GM19193 (cell line): ENCODE data around the gene SSTR5.

Experiments used
- POLR2A ChIP-seq: IDR thresholded peaks from 4 replicates; pipeline ENCODE4 v1.6.1; 2011; ENCODE audit not compliant: insufficient read depth, insufficient read length; ENCODE audit errors: extremely low read depth

SSTR5 gene

DNA sequence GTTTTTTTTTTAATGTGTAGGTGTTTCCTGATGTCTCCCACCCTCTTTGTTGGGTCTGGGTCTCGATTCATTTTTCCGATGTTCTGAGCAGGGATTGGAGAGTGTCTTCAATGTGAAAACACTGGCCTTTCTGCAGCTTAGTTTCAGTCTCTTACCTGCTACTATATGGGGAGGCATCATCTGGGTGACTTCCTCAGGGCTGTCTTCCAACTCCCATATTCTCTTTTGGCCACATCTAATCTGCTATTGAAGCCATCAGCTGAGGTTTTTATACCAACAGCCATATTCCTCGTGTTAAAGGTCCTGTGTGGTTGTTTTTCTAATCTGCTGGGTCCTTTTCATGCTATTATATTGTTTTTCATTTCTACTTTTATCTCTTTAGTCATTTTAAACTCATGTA lies 13.2 kb upstream of the SSTR5 start:
- no peak for TF ChIP-seq POLR2A

GRCh38 chr16:1060416-1061340 lies 11.9 kb upstream of the SSTR5 start:
- no peak for TF ChIP-seq POLR2A

DNA sequence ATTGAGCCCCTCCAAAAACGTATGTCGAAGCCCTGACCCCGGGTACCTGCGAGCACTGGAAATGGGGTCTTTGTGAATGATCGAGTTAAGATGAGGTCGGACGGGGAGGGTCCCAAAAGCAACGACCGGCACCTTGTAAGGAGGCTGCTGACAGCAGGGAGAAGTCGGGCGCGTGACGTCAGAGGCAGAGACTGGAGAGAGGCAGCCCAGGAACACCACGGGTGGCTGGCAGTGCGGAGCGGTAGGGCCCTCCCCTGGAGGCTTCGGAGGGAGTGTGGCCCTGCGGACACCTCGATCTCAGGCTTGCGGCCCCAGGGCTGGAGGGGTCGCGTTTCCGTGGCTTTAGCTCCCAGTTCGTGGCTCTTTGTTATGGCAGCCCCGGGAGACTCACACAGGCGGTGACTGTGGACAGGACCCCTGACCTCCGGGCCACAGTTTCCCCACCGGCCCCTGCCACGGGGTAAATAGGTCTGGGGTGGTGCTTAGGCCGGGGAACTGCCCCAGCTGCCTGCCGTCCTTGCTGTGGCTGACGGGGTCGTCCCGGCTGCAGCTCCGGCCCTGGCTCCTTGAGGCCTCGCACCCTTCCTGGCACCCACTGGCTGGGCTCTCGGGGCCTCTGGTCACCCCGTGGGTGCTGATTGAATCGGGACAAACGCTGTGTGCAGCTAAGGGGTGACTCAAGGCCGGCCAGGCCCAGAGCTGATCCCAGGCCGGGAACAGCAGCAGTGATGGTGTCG lies 10.6 kb upstream of the SSTR5 start:
- TF ChIP-seq POLR2A: no peak

GRCh38 chr16:1062895-1063294 lies 9.7 kb upstream of the SSTR5 start:
- TF ChIP-seq POLR2A: no peak

DNA sequence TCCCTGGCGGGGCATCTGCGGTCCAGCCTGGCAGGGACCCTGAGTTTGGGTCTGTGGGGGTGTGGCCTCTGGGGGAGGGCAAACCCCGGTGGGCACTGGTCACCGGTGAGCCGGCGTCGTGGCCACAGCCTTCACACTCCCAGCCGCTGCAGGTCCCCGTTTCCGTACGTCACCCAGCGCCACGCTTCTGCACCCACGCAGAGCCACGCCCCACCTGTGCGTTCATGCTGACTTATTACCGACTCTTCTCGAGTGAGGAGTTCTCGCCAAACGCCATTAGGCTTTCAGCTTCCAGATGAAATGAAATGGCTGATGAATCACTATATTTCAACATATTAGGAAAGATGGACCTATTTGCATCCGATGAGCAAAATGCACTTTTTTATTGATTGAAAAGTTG lies 8.8 kb upstream of the SSTR5 start:
- TF ChIP-seq POLR2A: no peak

GRCh38 chr16:1065469-1066128 lies 6.9 kb upstream of the SSTR5 start:
- TF ChIP-seq POLR2A: no peak

DNA sequence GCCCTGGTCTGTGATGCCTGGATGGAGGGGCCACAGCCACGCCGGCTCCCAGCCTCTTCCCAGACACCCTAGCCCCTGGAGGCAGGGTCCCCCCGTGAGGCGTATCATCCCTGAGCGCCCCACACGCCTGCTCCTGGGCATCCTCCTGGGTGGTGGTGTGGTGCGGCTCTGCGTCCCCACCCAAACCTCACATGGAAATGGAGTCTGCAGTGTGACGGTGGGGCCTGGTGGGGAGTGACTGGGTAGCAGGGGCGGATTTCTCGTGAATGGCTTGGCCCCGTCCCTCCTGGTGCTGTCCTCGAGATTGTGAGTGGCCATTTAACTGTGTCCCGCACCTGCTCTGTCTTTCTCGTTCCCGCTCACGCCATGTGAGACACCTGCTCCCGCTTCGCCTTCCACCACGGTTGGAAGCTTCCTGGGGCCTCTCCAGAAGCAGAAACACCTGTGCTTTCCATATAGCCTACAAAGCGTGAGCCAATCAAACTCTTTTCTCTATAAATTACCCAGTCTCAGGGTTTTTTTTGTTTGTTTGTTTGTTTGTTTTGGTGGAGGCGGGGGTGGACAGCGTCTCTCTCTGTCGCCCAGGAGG lies 5.9 kb upstream of the SSTR5 start:
- TF ChIP-seq POLR2A: no peak

GRCh38 chr16:1067629-1068028 lies 4.9 kb upstream of the SSTR5 start:
- TF ChIP-seq POLR2A: no peak

DNA sequence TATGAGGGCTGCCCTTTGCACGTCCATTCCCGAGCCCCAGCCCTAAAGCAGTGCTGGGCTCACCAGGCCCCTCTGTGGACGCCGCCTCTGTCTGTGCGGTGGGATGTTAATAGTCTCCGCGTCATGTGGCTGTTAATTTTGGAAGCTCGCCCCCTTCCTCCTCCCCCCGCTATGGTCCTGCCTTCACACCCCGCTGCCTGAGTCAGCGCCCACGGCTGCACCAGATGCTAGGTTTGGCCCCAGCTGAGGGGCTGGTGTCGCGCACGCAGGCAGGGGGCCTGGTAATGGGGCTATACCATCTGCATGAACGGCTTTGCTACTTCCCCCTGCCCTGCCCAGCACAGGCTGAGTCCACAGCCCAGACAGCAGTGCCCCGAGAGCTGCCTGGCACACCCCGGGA lies 4.1 kb upstream of the SSTR5 start:
- no peak for TF ChIP-seq POLR2A

GRCh38 chr16:1069154-1069553 lies 3.4 kb upstream of the SSTR5 start:
- TF ChIP-seq POLR2A: no peak

GRCh38 chr16:1070084-1070863 lies 2.3 kb upstream of the SSTR5 start:
- no peak for TF ChIP-seq POLR2A

DNA sequence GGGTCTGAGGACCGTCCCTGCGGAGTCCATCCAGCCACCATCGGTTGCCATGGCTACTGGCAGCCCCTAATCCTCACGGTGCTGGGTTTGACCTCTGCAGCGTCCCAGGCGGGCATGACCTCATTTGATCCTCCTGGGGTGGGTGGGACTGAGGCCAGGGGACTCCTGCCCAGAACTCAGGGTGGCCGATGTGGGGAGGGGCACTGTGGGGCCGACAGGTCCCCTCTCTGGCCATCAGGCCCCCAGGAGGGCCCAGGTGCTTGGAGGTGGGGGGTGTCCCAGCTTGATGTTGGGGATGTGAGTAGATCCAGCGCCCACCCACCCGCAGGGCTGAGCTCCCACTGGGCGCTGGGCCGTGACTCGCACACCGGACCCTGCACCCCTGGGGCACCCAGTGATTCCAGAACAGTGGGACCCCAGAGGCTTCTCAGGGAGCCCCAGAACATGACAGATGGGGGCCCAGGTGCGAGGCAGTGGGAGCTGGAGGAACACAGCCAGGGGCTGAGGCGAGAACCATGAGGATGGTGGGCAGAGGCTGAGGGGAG lies 1.6 kb upstream of the SSTR5 start:
- no peak for TF ChIP-seq POLR2A

GRCh38 chr16:1071561-1072225 lies 854 bp upstream of the SSTR5 start:
- TF ChIP-seq POLR2A: no peak

GRCh38 chr16:1073262-1073558 lies 663 bp downstream of the SSTR5 start:
- TF ChIP-seq POLR2A: no peak

DNA sequence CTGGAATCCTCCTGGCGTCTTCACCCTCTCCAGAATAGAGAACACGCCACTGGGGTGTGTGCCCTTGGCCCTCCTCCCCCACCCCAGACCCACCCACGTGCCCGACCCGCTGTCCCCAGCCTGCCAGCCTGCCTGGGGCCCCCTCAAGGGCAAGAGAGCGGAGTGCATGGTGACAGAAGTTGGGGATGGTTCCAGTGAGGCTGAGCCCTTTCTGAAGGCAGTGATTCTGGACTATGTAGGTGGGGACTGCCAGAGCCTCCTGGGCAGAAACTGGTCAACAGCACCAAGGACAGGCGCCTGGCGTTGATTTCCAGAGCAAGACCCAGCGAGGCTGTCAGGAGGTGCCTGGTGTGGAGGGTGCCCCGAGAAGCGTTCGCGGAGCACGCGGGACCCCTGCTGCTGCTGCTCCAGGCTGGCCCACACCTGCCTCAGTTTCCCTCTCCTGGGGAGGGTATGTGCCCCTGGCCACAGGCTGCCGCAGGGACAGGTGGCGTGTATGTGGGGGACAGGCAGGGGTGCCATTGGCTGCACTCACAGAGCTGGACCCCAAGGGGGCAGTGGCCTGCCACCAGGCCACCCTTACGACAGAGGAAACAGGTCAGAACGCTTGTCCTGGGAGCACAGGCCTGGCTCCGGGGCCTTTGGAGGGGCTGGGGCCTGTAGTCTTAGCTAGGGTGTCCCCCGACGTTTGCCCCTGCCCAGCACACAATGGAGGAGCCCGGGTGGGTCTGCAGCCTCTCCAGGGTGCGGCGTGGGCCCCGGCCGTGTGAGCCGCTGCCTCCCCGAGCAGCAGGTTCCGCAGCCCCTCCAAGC lies 1.2 kb downstream of the SSTR5 start:
- no peak for TF ChIP-seq POLR2A
